ENCODE results near the gene TUNAR.

The TUNAR gene

GRCh38 chr14:95896498-95897135 is 20.0 kb downstream of the TUNAR start:
- no peak for DNase-seq (ENCODE audit: low read depth)
- TF ChIP-seq CTCF (conservative IDR thresholded peaks at IDR 0.05; ENCODE audit: low read depth, low read length), result no peak
- no peak overlapping the region for H3K4me3 ChIP-seq (ENCODE audit: low read length)

- no peak for TF ChIP-seq CTCF (conservative IDR thresholded peaks at IDR 0.05; ENCODE audit: low read depth, low read length)
- DNase-seq (ENCODE audit: low read depth), result no peak
- H3K4me3 ChIP-seq (ENCODE audit: low read length), result no peak overlapping the region
Measured at GRCh38 chr14:95897280-95897679, 20.6 kb downstream of the TUNAR start.

- DNase-seq (ENCODE audit: low read depth), result no peak
- TF ChIP-seq CTCF (conservative IDR thresholded peaks at IDR 0.05; ENCODE audit: low read depth, low read length), result no peak
- H3K4me3 ChIP-seq (ENCODE audit: low read length), result no peak overlapping the region
Measured at GRCh38 chr14:95901054-95901453, 24.4 kb downstream of the TUNAR start.

- H3K4me3 ChIP-seq (ENCODE audit: low read length), result no peak overlapping the region
- no peak for TF ChIP-seq CTCF (conservative IDR thresholded peaks at IDR 0.05; ENCODE audit: low read depth, low read length)
- DNase-seq (ENCODE audit: low read depth), result no peak
Measured at GRCh38 chr14:95902273-95902826, 25.7 kb downstream of the TUNAR start.

GRCh38 chr14:95903165-95903564 is 26.5 kb downstream of the TUNAR start:
- H3K4me3 ChIP-seq (ENCODE audit: low read length), result no peak overlapping the region
- no peak for DNase-seq (ENCODE audit: low read depth)
- no peak for TF ChIP-seq CTCF (conservative IDR thresholded peaks at IDR 0.05; ENCODE audit: low read depth, low read length)

- DNase-seq (ENCODE audit: low read depth), result no peak
- no peak for TF ChIP-seq CTCF (conservative IDR thresholded peaks at IDR 0.05; ENCODE audit: low read depth, low read length)
- no peak overlapping the region for H3K4me3 ChIP-seq (ENCODE audit: low read length)
Measured at GRCh38 chr14:95903616-95904107, 27.0 kb downstream of the TUNAR start.

- H3K4me3 ChIP-seq (ENCODE audit: low read length), result no peak overlapping the region
- DNase-seq (ENCODE audit: low read depth), result no peak
- TF ChIP-seq CTCF (conservative IDR thresholded peaks at IDR 0.05; ENCODE audit: low read depth, low read length), result no peak
Measured at GRCh38 chr14:95906591-95906990, 30.0 kb downstream of the TUNAR start.
